Liver (tissue), 9 donors: ENCODE data around the gene WIZ. TPM values are rescaled to one million over a fixed set of nuclear protein-coding genes. Genes with fewer than 3 reads are reported as not detected.

Experiments used
- DNase-seq: peaks from one replicate; pipeline ENCODE4 v3.0.0-alpha.2; 2017; ENCODE audit warnings: low spot score
- H3K27ac ChIP-seq, 2 donors: one replicate each; pipeline ENCODE4 v1.7.0; 2013; ENCODE audit warnings: inconsistent platforms in 2 of 2, low read length in 2 of 2, control low read depth in 1 of 2, low read depth in 1 of 2, mild to moderate bottlenecking in 1 of 2
- H3K27me3 ChIP-seq, 4 donors: one replicate each; pipeline versions ENCODE4 v1.6.1 to v1.7.0; 2013; ENCODE audit warnings: low read length in 3 of 4, inconsistent platforms in 1 of 4, mild to moderate bottlenecking in 1 of 4, moderate library complexity in 1 of 4; ENCODE audit not compliant: control insufficient read depth in 4 of 4, insufficient read depth in 4 of 4
- H3K36me3 ChIP-seq, 4 donors: one replicate each; pipeline versions ENCODE4 v1.6.1 to v1.7.0; 2013; ENCODE audit warnings: low read length in 3 of 4, mild to moderate bottlenecking in 3 of 4, low read depth in 1 of 4, moderate library complexity in 1 of 4; ENCODE audit not compliant: control insufficient read depth in 4 of 4, insufficient read depth in 3 of 4
- H3K4me1 ChIP-seq, 4 donors: one replicate each; pipeline versions ENCODE4 v1.6.1 to v1.7.0; 2013; ENCODE audit warnings: low read length in 3 of 4, mild to moderate bottlenecking in 3 of 4, moderate library complexity in 1 of 4; ENCODE audit not compliant: control insufficient read depth in 4 of 4, insufficient read depth in 4 of 4
- H3K4me3 ChIP-seq, 3 donors: one replicate each; pipeline versions ENCODE4 v1.6.1 to v1.7.0; 2013; ENCODE audit warnings: low read length in 3 of 3, control low read depth in 1 of 3, low read depth in 1 of 3, mild to moderate bottlenecking in 1 of 3
- H3K9ac ChIP-seq, 2 donors: one replicate each; pipeline ENCODE4 v1.7.0; 2013; ENCODE audit warnings: low read length in 2 of 2, mild to moderate bottlenecking in 2 of 2, moderate library complexity in 2 of 2, control low read depth in 1 of 2, low read depth in 1 of 2
- H3K9me3 ChIP-seq, 4 donors: one replicate each; pipeline versions ENCODE4 v1.6.1 to v1.7.0; 2013; ENCODE audit warnings: low read length in 3 of 4; ENCODE audit not compliant: control insufficient read depth in 4 of 4
- CTCF ChIP-seq: fragments of 150-350 bp; IDR thresholded peaks from 2 replicates; pipeline ENCODE4 v1.5.1; 2017; ENCODE audit warnings: improper control_type of control experiment, low read depth, low read length; ENCODE audit not compliant: missing input control
- EGR1 ChIP-seq, 2 donors: IDR thresholded peaks; 2 replicates each; pipeline ENCODE4 v1.6.1; 2016 to 2018; ENCODE audit warnings: antibody characterized with exemption in 2 of 2, low read depth in 2 of 2
- FOXA1 ChIP-seq: IDR thresholded peaks from 2 replicates; pipeline ENCODE4 v1.6.1; 2016; ENCODE audit warnings: antibody characterized with exemption
- FOXA2 ChIP-seq: IDR thresholded peaks from 2 replicates; pipeline ENCODE4 v1.6.1; 2016; ENCODE audit warnings: antibody characterized with exemption
- GABPA ChIP-seq, 2 donors: IDR thresholded peaks in 1 of 2; conservative IDR thresholded peaks in 1 of 2; 2 replicates each; pipeline ENCODE4 v1.6.1; 2016; ENCODE audit warnings: antibody characterized with exemption in 2 of 2, mild to moderate bottlenecking in 1 of 2, moderate library complexity in 1 of 2
- HNF4A ChIP-seq, 2 donors: conservative IDR thresholded peaks; 2 replicates each; pipeline ENCODE4 v1.6.1; 2016; ENCODE audit warnings: antibody characterized with exemption in 2 of 2, mild to moderate bottlenecking in 2 of 2
- HNF4G ChIP-seq: IDR thresholded peaks from 2 replicates; pipeline ENCODE4 v1.6.1; 2016; ENCODE audit warnings: antibody characterized with exemption
- JUND ChIP-seq, 2 donors: IDR thresholded peaks; 2 replicates each; pipeline ENCODE4 v1.6.1; 2016; ENCODE audit warnings: antibody characterized with exemption in 2 of 2
- MAX ChIP-seq: IDR thresholded peaks from 2 replicates; pipeline ENCODE4 v1.6.1; 2016; ENCODE audit warnings: antibody characterized with exemption
- NR2F2 ChIP-seq: IDR thresholded peaks from 2 replicates; pipeline ENCODE4 v1.6.1; 2016; ENCODE audit warnings: antibody characterized with exemption
- RAD21 ChIP-seq, 2 donors: IDR thresholded peaks; 2 replicates each; pipeline ENCODE4 v1.6.1; 2016; ENCODE audit warnings: antibody characterized with exemption in 2 of 2, mild to moderate bottlenecking in 2 of 2
- RXRA ChIP-seq, 2 donors: IDR thresholded peaks; 2 replicates each; pipeline ENCODE4 v1.6.1; 2017 to 2018; ENCODE audit warnings: antibody characterized with exemption in 2 of 2, mild to moderate bottlenecking in 1 of 2
- SP1 ChIP-seq: IDR thresholded peaks from 2 replicates; pipeline ENCODE4 v1.6.1; 2018; ENCODE audit warnings: antibody characterized with exemption, mild to moderate bottlenecking
- TAF1 ChIP-seq: conservative IDR thresholded peaks from 2 replicates; pipeline ENCODE4 v1.6.1; 2016; ENCODE audit warnings: antibody characterized with exemption, mild to moderate bottlenecking
- YY1 ChIP-seq: IDR thresholded peaks from 2 replicates; pipeline ENCODE4 v1.6.1; 2016; ENCODE audit warnings: antibody characterized with exemption, mild to moderate bottlenecking
- ZBTB33 ChIP-seq: IDR thresholded peaks from 2 replicates; pipeline ENCODE4 v1.6.1; 2016; ENCODE audit warnings: antibody characterized with exemption
- WGBS: extraction: QIAGEN DNeasy Blood & Tissue Kit; methylation state at CpG from one replicate; pipeline ENCODE4 v1.1.7; 2013; 5-methylcytosine and 5-hydroxymethylcytosine counted together
- polyA plus RNA-seq, 2 donors: library from polyadenylated mRNA; stranded (reverse) in 1 of 2; unstranded in 1 of 2; fragments of 200-250 nt in 1 of 2; fragments of >200 nt in 1 of 2; fragmentation: Nextera tagmentation in 1 of 2; extraction: Ambion mirVana in 1 of 2; gene quantifications; one replicate each; pipeline versions ENCODE4 v1.2.1 to v1.2.3, GENCODE V29; 2013 to 2015
- total RNA-seq, 2 donors: library from RNA; depleted of rRNA; stranded (reverse); fragments of >200 nt; gene quantifications; one replicate each; pipeline ENCODE4 v1.2.3, GENCODE V29; 2014
- TF ChIP-seq, protein P1 (sequence below): IDR thresholded peaks from 2 replicates; pipeline ENCODE4 v1.6.1; 2016; ENCODE audit warnings: antibody characterized with exemption, mild to moderate bottlenecking
- TF ChIP-seq, protein P2 (sequence below): IDR thresholded peaks from 2 replicates; pipeline ENCODE4 v1.6.1; 2016; ENCODE audit warnings: antibody characterized with exemption
- donor health status: healthy.
- donor health status: healthy.
- donor health status: healthy.
- donor health status: healthy.
- donor health status: healthy.

Gene WIZ
- total and polyA plus RNA-seq, 4 donors: 3.8 to 12.7 (median 8.6) TPM

GRCh38 chr19:15432629-15433518 is 16.9 kb downstream of the WIZ start:
- DNase-seq: peak; percentile 92
- Histone ChIP-seq H3K9ac (peak overlapping the region; percentile 83 to 86), H3K27ac (peak overlapping the region; percentile 83 to 89), H3K9me3 (no peaks in the 10 kb centered on the region), H3K4me1 (peaks cover 12 to 49% (median 33%) of the 10 kb centered on the region in 4 donors), H3K36me3 (peaks cover 0 to 3% (median 0%) of the 10 kb centered on the region in 4 donors), H3K27me3 (no peaks in the 10 kb centered on the region), H3K4me3 (peak overlapping the region; percentile 76 to 95 (median 92))
- TF ChIP-seq RAD21 (IDR thresholded peaks at IDR 0.05): peak in 1 of 2 donors; percentile 36
- TF ChIP-seq SP1: peak; percentile 23
- TF ChIP-seq FOXA2: no peak
- TF ChIP-seq RXRA (IDR thresholded peaks at IDR 0.05): no peak
- TF ChIP-seq TAF1: no peak
- TF ChIP-seq, protein P1, sequence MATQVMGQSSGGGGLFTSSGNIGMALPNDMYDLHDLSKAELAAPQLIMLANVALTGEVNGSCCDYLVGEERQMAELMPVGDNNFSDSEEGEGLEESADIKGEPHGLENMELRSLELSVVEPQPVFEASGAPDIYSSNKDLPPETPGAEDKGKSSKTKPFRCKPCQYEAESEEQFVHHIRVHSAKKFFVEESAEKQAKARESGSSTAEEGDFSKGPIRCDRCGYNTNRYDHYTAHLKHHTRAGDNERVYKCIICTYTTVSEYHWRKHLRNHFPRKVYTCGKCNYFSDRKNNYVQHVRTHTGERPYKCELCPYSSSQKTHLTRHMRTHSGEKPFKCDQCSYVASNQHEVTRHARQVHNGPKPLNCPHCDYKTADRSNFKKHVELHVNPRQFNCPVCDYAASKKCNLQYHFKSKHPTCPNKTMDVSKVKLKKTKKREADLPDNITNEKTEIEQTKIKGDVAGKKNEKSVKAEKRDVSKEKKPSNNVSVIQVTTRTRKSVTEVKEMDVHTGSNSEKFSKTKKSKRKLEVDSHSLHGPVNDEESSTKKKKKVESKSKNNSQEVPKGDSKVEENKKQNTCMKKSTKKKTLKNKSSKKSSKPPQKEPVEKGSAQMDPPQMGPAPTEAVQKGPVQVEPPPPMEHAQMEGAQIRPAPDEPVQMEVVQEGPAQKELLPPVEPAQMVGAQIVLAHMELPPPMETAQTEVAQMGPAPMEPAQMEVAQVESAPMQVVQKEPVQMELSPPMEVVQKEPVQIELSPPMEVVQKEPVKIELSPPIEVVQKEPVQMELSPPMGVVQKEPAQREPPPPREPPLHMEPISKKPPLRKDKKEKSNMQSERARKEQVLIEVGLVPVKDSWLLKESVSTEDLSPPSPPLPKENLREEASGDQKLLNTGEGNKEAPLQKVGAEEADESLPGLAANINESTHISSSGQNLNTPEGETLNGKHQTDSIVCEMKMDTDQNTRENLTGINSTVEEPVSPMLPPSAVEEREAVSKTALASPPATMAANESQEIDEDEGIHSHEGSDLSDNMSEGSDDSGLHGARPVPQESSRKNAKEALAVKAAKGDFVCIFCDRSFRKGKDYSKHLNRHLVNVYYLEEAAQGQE: no peak
- no peak for TF ChIP-seq FOXA1
- no peak for TF ChIP-seq ZBTB33
- TF ChIP-seq EGR1 (IDR thresholded peaks at IDR 0.05; ENCODE audit: low read depth in 2 of 2): no peak
- TF ChIP-seq, protein P2, sequence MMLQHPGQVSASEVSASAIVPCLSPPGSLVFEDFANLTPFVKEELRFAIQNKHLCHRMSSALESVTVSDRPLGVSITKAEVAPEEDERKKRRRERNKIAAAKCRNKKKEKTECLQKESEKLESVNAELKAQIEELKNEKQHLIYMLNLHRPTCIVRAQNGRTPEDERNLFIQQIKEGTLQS: no peak
- no peak for TF ChIP-seq CTCF
- peak; percentile 76 for TF ChIP-seq YY1
- TF ChIP-seq HNF4G: no peak
- no peak for TF ChIP-seq NR2F2
- TF ChIP-seq HNF4A (conservative IDR thresholded peaks at IDR 0.05): no peak
- no peak for TF ChIP-seq JUND (IDR thresholded peaks at IDR 0.05)
- TF ChIP-seq GABPA (IDR thresholded peaks at IDR 0.05 in 1 of 2, conservative IDR thresholded peaks at IDR 0.05 in 1 of 2): no peak
- TF ChIP-seq MAX: no peak
- 2% methylated on average over 75 of the region's 75 CpGs for WGBS
